A549 (cell line): ENCODE data around the gene AEBP1.

ENCODE experiments used
- POLR2A ChIP-seq: IDR thresholded peaks from 2 replicates; pipeline ENCODE4 v1.6.1; 2012; ENCODE audit warnings: mild to moderate bottlenecking, low read length
- TF ChIP-seq, protein P1 (sequence below): fragments of >200 bp; sonication (Bioruptor Twin); formaldehyde crosslinking; IDR thresholded peaks from 3 replicates; pipeline ENCODE4 v1.5.1; 2016

DNA sequence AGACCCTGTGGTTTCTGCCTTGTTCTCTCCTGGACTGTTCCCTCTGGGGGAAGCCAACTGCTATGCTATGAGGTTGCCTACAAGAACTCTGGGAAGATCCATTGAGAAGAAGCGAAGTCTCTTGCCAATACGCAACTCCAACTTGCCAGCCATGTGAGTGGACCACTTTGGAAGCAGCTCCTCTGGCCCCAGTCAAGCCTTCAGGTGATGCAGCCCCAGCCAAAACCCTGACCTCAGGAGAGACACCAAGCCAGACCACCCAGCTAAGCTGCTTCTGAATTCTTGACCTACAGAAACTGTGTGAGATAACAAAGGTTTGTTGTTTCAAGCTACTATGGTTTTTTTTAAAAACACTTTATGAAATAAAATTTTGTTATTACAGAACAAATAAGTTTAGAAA is 57.2 kb downstream of the AEBP1 start:
- TF ChIP-seq, protein P1, sequence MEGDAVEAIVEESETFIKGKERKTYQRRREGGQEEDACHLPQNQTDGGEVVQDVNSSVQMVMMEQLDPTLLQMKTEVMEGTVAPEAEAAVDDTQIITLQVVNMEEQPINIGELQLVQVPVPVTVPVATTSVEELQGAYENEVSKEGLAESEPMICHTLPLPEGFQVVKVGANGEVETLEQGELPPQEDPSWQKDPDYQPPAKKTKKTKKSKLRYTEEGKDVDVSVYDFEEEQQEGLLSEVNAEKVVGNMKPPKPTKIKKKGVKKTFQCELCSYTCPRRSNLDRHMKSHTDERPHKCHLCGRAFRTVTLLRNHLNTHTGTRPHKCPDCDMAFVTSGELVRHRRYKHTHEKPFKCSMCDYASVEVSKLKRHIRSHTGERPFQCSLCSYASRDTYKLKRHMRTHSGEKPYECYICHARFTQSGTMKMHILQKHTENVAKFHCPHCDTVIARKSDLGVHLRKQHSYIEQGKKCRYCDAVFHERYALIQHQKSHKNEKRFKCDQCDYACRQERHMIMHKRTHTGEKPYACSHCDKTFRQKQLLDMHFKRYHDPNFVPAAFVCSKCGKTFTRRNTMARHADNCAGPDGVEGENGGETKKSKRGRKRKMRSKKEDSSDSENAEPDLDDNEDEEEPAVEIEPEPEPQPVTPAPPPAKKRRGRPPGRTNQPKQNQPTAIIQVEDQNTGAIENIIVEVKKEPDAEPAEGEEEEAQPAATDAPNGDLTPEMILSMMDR, result no peak
- TF ChIP-seq POLR2A, result no peak
